H1 (cell line): ENCODE measurements around the gene AMOTL2. TPM values are rescaled to one million over a fixed set of nuclear protein-coding genes. Genes with fewer than 3 reads are reported as not detected.
A peak's percentile ranks its signal among the peaks of the same experiment; 100 is the strongest.

Experiments used
- ATF3 ChIP-seq: IDR thresholded peaks from 2 replicates; pipeline ENCODE4 v1.6.1; 2011; ENCODE audit warnings: low read depth, mild to moderate bottlenecking, low read length; ENCODE audit not compliant: insufficient read depth
- BCL11A ChIP-seq, 2 experiments: IDR thresholded peaks; one replicate each; pipeline ENCODE4 v1.6.1; 2011; ENCODE audit warnings: low read depth in 2 of 2, low read length in 2 of 2, mild to moderate bottlenecking in 2 of 2
- CHD1 ChIP-seq: IDR thresholded peaks from 2 replicates; pipeline ENCODE4 v1.6.1; 2012; ENCODE audit warnings: low read depth, low read length, improper control_type of control experiment
- CHD2 ChIP-seq: IDR thresholded peaks from 2 replicates; pipeline ENCODE4 v1.6.1; 2012; ENCODE audit warnings: low read length, improper control_type of control experiment
- CTBP2 ChIP-seq: IDR thresholded peaks from 2 replicates; pipeline ENCODE4 v1.7.0; 2011; ENCODE audit warnings: borderline replicate concordance, mild to moderate bottlenecking, moderate library complexity, mixed read lengths, low read length; ENCODE audit not compliant: insufficient read depth, insufficient read length
- FOSL1 ChIP-seq: IDR thresholded peaks from 2 replicates; pipeline ENCODE4 v1.6.1; 2011; ENCODE audit warnings: mild to moderate bottlenecking, low read depth, low read length, moderate library complexity; ENCODE audit not compliant: insufficient read depth
- JUND ChIP-seq: IDR thresholded peaks from 2 replicates; pipeline ENCODE4 v1.6.1; 2011; ENCODE audit warnings: mild to moderate bottlenecking, improper control_type of control experiment, low read length
- MAFK ChIP-seq: IDR thresholded peaks from 2 replicates; pipeline ENCODE4 v1.6.1; 2012; ENCODE audit warnings: low read depth, mild to moderate bottlenecking, improper control_type of control experiment, low read length
- NANOG ChIP-seq: IDR thresholded peaks from 2 replicates; pipeline ENCODE4 v1.6.1; 2011; ENCODE audit warnings: low read length, low read depth, mild to moderate bottlenecking, inconsistent platforms; ENCODE audit not compliant: insufficient read depth, poor library complexity, severe bottlenecking
- PHF8 ChIP-seq: fragments of 200-600 bp; sonication (generic); conservative IDR thresholded peaks from 2 replicates; pipeline ENCODE4 v1.7.1; 2012; ENCODE audit warnings: low read depth, mild to moderate bottlenecking, inconsistent platforms, low read length, moderate library complexity
- POLR2A ChIP-seq, 2 experiments: IDR thresholded peaks; 1 replicate in 1 of 2; 2 replicates in 1 of 2; pipeline ENCODE4 v1.6.1; 2011; ENCODE audit warnings: low read depth in 2 of 2, low read length in 2 of 2, mild to moderate bottlenecking in 2 of 2; ENCODE audit errors: control extremely low read depth in 1 of 2
- SAP30 ChIP-seq: fragments of 300-600 bp; sonication (generic); IDR thresholded peaks from 2 replicates; pipeline ENCODE4 v1.7.1; 2012; ENCODE audit warnings: low read length, moderate library complexity, mild to moderate bottlenecking, inconsistent platforms; ENCODE audit not compliant: insufficient read depth, insufficient replicate concordance
- SP1 ChIP-seq: IDR thresholded peaks from 2 replicates; pipeline ENCODE4 v1.6.1; 2011; ENCODE audit warnings: low read depth, low read length
- SP2 ChIP-seq: IDR thresholded peaks from 2 replicates; pipeline ENCODE4 v1.6.1; 2012; ENCODE audit warnings: mild to moderate bottlenecking, low read length, inconsistent platforms
- SP4 ChIP-seq: IDR thresholded peaks from 2 replicates; pipeline ENCODE4 v1.6.1; 2012; ENCODE audit warnings: low read length, inconsistent platforms
- TAF1 ChIP-seq: IDR thresholded peaks from 2 replicates; pipeline ENCODE4 v1.6.1; 2011; ENCODE audit warnings: mild to moderate bottlenecking, low read depth, low read length
- polyA plus RNA-seq, 7 experiments: library from polyadenylated mRNA; depleted of rRNA in 3 of 7; stranded (reverse) in 5 of 7; unstranded in 2 of 7; fragments of >200 nt in 5 of 7; fragments of 200-250 nt in 2 of 7; gene quantifications; 1 replicate in 5 of 7; 2 replicates in 1 of 7; 4 replicates in 1 of 7; pipeline versions ENCODE4 v1.2.1 to v1.2.3, GENCODE V29; 2011 to 2013; ENCODE audit warnings: missing spikeins in 2 of 7, mixed read lengths in 2 of 7
- total RNA-seq: library from RNA; stranded (reverse); fragmentation: NEBNext Ultra II Directional; extraction: Animal tissue kit (Norgen Biotek cat#: 25700); gene quantifications from 2 replicates; pipeline ENCODE4 v1.2.1, GENCODE V29; 2021
- TF ChIP-seq, protein P1 (sequence below), 3 experiments: IDR thresholded peaks; 1 replicate in 2 of 3; 2 replicates in 1 of 3; pipeline versions ENCODE4 v1.5.1 to v1.6.1; 2011; ENCODE audit warnings: low read length in 3 of 3, mild to moderate bottlenecking in 3 of 3, inconsistent platforms in 2 of 3, low read depth in 1 of 3, moderate library complexity in 1 of 3; ENCODE audit not compliant: insufficient read depth in 1 of 3; ENCODE audit errors: control extremely low read depth in 1 of 3
- TF ChIP-seq, protein P2 (sequence below): IDR thresholded peaks from 2 replicates; pipeline ENCODE4 v1.6.1; 2012; ENCODE audit warnings: inconsistent platforms
- TF ChIP-seq, protein P3 (sequence below): IDR thresholded peaks from 2 replicates; pipeline ENCODE4 v1.6.1; 2011; ENCODE audit warnings: low read length, improper control_type of control experiment

AMOTL2 gene
- total and polyA plus RNA-seq, 2 of the 8 experiments (the other 6 are each of a cell fraction or from before 2014, with no cell fraction given) = 19.0 to 63.7 TPM

DNA sequence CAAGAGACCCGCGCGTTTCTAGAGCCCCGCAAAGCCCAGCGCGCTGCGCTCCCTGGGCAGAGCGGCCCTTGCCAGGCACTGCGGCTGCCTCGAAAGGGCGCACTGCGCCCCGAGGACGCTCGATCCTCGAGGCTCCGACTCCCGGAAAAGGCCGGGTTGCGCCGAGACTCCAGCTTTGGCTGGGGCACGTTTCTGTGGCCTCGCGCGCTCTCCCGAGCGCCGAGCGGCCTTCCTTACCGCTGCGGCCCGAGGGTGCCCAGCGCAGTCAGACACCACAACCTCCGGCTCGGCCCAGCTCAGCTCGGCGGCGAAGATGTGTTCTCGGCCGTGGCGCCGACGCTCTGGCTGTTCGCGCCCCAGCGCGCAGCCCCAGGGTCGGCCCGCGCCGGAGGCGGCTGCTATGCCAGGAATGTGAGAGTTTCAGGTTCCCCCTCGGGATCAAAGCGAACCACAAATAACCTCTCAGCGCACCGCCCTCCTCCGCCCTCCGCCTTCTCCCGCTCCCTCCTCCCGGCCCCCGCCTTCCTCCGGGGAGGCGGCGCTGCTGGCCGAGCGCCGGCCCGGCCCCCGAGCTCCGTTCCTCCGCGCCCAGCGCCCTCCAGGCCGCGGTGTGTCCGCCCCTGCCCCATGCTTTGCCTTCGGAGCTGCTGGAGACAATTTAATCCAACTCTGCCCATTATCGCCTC is at the start of gene AMOTL2 (continued):
- TF ChIP-seq JUND (0 out of 2 replicates have a peak, but pooled peaks have one; percentile 12), FOSL1 (no peak), ATF3 (no peak), POLR2A (IDR thresholded peaks at IDR 0.05; ENCODE audit: control extremely low read depth in 1 of 2, low read depth in 2 of 2, low read length in 2 of 2) (peak in 1 of 2 experiments; percentile 100; a peak in 2 of 3 replicates), SP2 (no peak), SP4 (peak; percentile 96), CTBP2 (peak; percentile 91), CHD2 (peak; percentile 48; the same call in 1 of the 2 replicates), BCL11A (IDR thresholded peaks at IDR 0.05; ENCODE audit: low read depth in 2 of 2, low read length in 2 of 2) (no peak), SAP30 (no peak), TAF1 (peak; percentile 100), SP1 (peak; percentile 89), MAFK (no peak), NANOG (no peak), CHD1 (no peak; the same call in 1 of the 2 replicates), PHF8 (peak; percentile 93)
- TF ChIP-seq, protein P1, sequence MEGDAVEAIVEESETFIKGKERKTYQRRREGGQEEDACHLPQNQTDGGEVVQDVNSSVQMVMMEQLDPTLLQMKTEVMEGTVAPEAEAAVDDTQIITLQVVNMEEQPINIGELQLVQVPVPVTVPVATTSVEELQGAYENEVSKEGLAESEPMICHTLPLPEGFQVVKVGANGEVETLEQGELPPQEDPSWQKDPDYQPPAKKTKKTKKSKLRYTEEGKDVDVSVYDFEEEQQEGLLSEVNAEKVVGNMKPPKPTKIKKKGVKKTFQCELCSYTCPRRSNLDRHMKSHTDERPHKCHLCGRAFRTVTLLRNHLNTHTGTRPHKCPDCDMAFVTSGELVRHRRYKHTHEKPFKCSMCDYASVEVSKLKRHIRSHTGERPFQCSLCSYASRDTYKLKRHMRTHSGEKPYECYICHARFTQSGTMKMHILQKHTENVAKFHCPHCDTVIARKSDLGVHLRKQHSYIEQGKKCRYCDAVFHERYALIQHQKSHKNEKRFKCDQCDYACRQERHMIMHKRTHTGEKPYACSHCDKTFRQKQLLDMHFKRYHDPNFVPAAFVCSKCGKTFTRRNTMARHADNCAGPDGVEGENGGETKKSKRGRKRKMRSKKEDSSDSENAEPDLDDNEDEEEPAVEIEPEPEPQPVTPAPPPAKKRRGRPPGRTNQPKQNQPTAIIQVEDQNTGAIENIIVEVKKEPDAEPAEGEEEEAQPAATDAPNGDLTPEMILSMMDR (IDR thresholded peaks at IDR 0.05; ENCODE audit: control extremely low read depth in 1 of 3, insufficient read depth in 1 of 3, low read depth in 1 of 3, low read length in 3 of 3) = 0 out of 4 replicates have a peak, but pooled peaks of 1 of the 3 experiments have one; percentile 1
- TF ChIP-seq, protein P2, sequence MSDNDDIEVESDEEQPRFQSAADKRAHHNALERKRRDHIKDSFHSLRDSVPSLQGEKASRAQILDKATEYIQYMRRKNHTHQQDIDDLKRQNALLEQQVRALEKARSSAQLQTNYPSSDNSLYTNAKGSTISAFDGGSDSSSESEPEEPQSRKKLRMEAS = peak; percentile 18; the same call in 1 of the 2 replicates
- TF ChIP-seq, protein P3, sequence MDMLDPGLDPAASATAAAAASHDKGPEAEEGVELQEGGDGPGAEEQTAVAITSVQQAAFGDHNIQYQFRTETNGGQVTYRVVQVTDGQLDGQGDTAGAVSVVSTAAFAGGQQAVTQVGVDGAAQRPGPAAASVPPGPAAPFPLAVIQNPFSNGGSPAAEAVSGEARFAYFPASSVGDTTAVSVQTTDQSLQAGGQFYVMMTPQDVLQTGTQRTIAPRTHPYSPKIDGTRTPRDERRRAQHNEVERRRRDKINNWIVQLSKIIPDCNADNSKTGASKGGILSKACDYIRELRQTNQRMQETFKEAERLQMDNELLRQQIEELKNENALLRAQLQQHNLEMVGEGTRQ = no peak
